HG02970 (cell line): ENCODE measurements around the gene CDPF1.
"Not testable (repeated sequence)": the region's sequence is repeated elsewhere in the genome, so short reads cannot be mapped to it uniquely, and the experiment has no call there.

Source experiments
- ATAC-seq: cut with Tn5 transposase; IDR thresholded peaks from one replicate; pipeline ENCODE4 v1.9.1; 2021; ENCODE audit warnings: mild to moderate bottlenecking, moderate library complexity, moderate number of reproducible peaks; ENCODE audit not compliant: unreplicated experiment, low FRiP score

The CDPF1 gene

GRCh38 chr22:46286006-46286405 lies 35.9 kb upstream of the CDPF1 start:
- ATAC-seq, result no peak

- no peak for ATAC-seq
Measured at GRCh38 chr22:46281866-46282678, 32.0 kb upstream of the CDPF1 start.

GRCh38 chr22:46280999-46281623 lies 31.0 kb upstream of the CDPF1 start:
- no peak for ATAC-seq

GRCh38 chr22:46280063-46280817 lies 30.1 kb upstream of the CDPF1 start:
- no peak for ATAC-seq

- ATAC-seq, result no peak
Measured at GRCh38 chr22:46278656-46279645, 28.9 kb upstream of the CDPF1 start.

- ATAC-seq, result no peak
Measured at GRCh38 chr22:46276563-46276962, 26.5 kb upstream of the CDPF1 start.

GRCh38 chr22:46275455-46276122 lies 25.5 kb upstream of the CDPF1 start:
- ATAC-seq, result no peak

- no peak for ATAC-seq
Measured at GRCh38 chr22:46274381-46274780, 24.3 kb upstream of the CDPF1 start.

- ATAC-seq, result no peak
Measured at GRCh38 chr22:46273432-46274148, 23.5 kb upstream of the CDPF1 start.

GRCh38 chr22:46272762-46273431 lies 22.8 kb upstream of the CDPF1 start:
- ATAC-seq, result no peak

- no peak for ATAC-seq
Measured at GRCh38 chr22:46272196-46272595, 22.1 kb upstream of the CDPF1 start.

- ATAC-seq, result no peak
Measured at GRCh38 chr22:46269564-46269963, 19.5 kb upstream of the CDPF1 start.

GRCh38 chr22:46267431-46268279 lies 17.6 kb upstream of the CDPF1 start, which contains the start of gene TTC38:
TSS of gene TTC38 (plus strand) at chr22:46268008. CDS start at chr22:46268040, 32 bp downstream.
- peak; percentile 71 for ATAC-seq

GRCh38 chr22:46265627-46266026 lies 15.5 kb upstream of the CDPF1 start:
- not testable (repeated sequence) for ATAC-seq

- ATAC-seq, result not testable (repeated sequence)
Measured at GRCh38 chr22:46264520-46264919, 14.4 kb upstream of the CDPF1 start.

GRCh38 chr22:46263216-46263590 lies 13.1 kb upstream of the CDPF1 start, which contains the start of gene PKDREJ:
TSS of gene PKDREJ (minus strand) at chr22:46263343. CDS start at chr22:46263322, 21 bp downstream.
- no peak for ATAC-seq
